Tibial artery (tissue), 4 donors: Measurements from ENCODE around the gene CYLD.
A peak's percentile ranks its signal among the peaks of the same experiment; 100 is the strongest.

ENCODE experiments used
- DNase-seq, 2 donors: peaks; one replicate each; pipeline ENCODE4 v3.0.0-alpha.2; 2019
- H3K27ac ChIP-seq, 2 donors: fragments of 200-600 bp; sonication (generic) in 1 of 2; 1 replicate in 1 of 2; 2 replicates in 1 of 2; pipeline ENCODE4 v1.5.1; 2018 to 2019; ENCODE audit warnings: mild to moderate bottlenecking in 1 of 2
- H3K27me3 ChIP-seq, 2 donors: fragments of 200-600 bp; sonication (generic) in 1 of 2; one replicate each; pipeline versions ENCODE4 v1.5.1 to v1.6.0; 2016 to 2019
- H3K36me3 ChIP-seq, 3 donors: fragments of 200-600 bp; sonication (generic) in 2 of 3; one replicate each; pipeline ENCODE4 v1.5.1; 2016 to 2019; ENCODE audit warnings: mild to moderate bottlenecking in 2 of 3
- H3K4me1 ChIP-seq, 4 donors: fragments of 200-600 bp; sonication (generic) in 2 of 4; 1 replicate in 3 of 4; 2 replicates in 1 of 4; pipeline ENCODE4 v1.5.1; 2016 to 2019
- H3K4me3 ChIP-seq, 2 donors: fragments of 200-600 bp; sonication (generic) in 1 of 2; 1 replicate in 1 of 2; 2 replicates in 1 of 2; pipeline ENCODE4 v1.5.1; 2018 to 2019; ENCODE audit warnings: mild to moderate bottlenecking in 2 of 2
- H3K9me3 ChIP-seq, 3 donors: fragments of 200-600 bp; sonication (generic) in 1 of 3; one replicate each; pipeline ENCODE4 v1.5.1; 2016 to 2019
- intact Hi-C: fragments of 100-400 bp; cut with DNase I; formaldehyde crosslinking; loops from one replicate; pipeline ENCODE4 v1.15.0; 2023; ENCODE audit warnings: low total_unique reads
- TF ChIP-seq, protein P1 (sequence below), 2 experiments: fragments of 200-600 bp in 1 of 2; fragments of 450-650 bp in 1 of 2; IDR thresholded peaks; one replicate each; pipeline ENCODE4 v1.5.1; 2017 to 2019; ENCODE audit warnings: antibody characterized with exemption in 2 of 2, mild to moderate bottlenecking in 1 of 2, moderate library complexity in 1 of 2

Gene CYLD

DNA sequence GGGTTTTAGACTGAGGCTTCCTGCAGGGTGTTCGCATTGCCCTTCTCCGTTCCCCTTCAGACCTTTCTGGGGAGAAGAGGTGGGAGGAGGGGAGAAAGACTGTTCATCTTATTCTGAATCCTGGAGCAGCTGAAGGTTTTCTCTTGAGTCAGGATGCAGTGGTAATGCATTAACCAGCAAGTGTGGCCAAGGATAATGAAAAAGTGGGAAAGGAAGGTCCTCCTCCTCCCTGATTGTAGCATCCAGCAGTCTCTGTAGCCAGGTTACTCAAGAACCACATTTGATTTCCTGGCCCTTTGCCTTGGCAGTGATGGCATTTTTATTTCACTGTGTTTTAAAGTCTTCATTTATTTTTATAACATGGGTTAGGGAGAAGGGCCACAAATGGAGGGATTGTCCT, 59.1 kb downstream of the CYLD start:
- DNase-seq: no peak
- H3K36me3 ChIP-seq: peaks cover 14 to 32% (median 26%) of the 10 kb centered on the region in 3 donors
- no peak overlapping the region for H3K4me3 ChIP-seq
- TF ChIP-seq, protein P1, sequence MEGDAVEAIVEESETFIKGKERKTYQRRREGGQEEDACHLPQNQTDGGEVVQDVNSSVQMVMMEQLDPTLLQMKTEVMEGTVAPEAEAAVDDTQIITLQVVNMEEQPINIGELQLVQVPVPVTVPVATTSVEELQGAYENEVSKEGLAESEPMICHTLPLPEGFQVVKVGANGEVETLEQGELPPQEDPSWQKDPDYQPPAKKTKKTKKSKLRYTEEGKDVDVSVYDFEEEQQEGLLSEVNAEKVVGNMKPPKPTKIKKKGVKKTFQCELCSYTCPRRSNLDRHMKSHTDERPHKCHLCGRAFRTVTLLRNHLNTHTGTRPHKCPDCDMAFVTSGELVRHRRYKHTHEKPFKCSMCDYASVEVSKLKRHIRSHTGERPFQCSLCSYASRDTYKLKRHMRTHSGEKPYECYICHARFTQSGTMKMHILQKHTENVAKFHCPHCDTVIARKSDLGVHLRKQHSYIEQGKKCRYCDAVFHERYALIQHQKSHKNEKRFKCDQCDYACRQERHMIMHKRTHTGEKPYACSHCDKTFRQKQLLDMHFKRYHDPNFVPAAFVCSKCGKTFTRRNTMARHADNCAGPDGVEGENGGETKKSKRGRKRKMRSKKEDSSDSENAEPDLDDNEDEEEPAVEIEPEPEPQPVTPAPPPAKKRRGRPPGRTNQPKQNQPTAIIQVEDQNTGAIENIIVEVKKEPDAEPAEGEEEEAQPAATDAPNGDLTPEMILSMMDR (IDR thresholded peaks at IDR 0.05): no peak
- peaks cover 0 to 5% (median 2%) of the 10 kb centered on the region in 4 donors for H3K4me1 ChIP-seq
- H3K27me3 ChIP-seq: no peaks in the 10 kb centered on the region
- intact Hi-C loops: no loop called here
- no peak overlapping the region for H3K27ac ChIP-seq
- no peaks in the 10 kb centered on the region for H3K9me3 ChIP-seq

DNA sequence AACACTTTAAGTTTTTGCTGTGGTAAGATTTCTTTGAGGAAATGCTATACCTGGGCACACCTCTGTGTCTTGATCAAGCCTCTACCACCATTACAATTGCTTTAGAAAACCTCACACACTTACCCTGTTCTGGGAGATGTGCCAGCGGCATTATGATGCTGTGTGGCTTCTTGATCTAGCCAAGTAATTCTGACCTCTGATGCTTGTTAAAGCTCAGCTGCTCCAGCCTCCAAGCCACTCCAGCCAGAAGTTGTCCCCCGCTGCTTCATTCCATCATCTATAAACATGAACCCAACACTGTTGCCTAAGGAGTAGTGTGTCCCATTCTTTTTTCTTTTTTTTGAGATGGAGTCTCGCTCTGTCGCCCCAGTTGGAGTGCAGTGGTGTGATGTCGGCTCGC, 60.1 kb downstream of the CYLD start:
- DNase-seq: no peak
- intact Hi-C loops: no loop called here
- Histone ChIP-seq H3K36me3 (peaks cover 7 to 24% (median 17%) of the 10 kb centered on the region in 3 donors), H3K4me1 (peaks cover 0 to 7% (median 2%) of the 10 kb centered on the region in 4 donors), H3K9me3 (no peaks in the 10 kb centered on the region), H3K27ac (no peak overlapping the region), H3K4me3 (no peak overlapping the region), H3K27me3 (no peaks in the 10 kb centered on the region)
- TF ChIP-seq, protein P1 (IDR thresholded peaks at IDR 0.05): no peak

- intact Hi-C loops: no loop called here
- Histone ChIP-seq H3K4me3 (no peak overlapping the region), H3K27me3 (no peaks in the 10 kb centered on the region), H3K4me1 (peaks cover 0 to 7% (median 2%) of the 10 kb centered on the region in 4 donors), H3K36me3 (peaks cover 7 to 15% (median 13%) of the 10 kb centered on the region in 3 donors), H3K9me3 (no peaks in the 10 kb centered on the region), H3K27ac (no peak overlapping the region)
- TF ChIP-seq, protein P1 (IDR thresholded peaks at IDR 0.05): no peak
- no peak for DNase-seq
Measured at GRCh38 chr16:50802961-50803360, 61.1 kb downstream of the CYLD start.

DNA sequence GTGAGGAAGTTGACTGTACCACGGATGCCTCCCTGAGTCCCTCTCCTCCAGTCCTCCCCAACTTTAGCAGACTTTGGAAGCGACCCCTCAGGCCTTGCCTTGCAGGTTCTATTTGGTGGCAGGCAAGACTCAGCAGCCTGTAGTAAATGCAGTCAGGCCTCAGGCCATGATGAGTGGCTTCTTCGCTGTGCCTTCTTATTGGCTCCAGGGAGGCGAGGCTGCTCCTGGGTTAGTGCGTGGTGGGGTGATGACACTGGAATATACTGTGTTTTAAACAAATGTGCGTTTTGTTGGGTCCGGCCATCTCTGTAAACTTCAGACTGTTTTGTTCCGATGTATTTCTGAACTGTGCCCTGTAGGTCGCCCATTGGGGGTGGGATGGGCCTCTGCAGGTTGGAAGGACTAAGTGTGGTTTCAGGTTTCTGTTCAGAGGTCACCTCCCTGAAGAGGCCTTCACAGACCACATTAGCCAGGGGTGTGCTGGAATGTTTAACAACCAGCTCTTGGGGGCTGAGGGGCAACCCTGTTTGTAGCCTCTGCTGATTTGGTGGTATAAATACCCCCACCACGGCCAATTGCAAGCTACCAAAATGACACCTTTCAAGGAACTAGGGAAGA, 62.5 kb downstream of the CYLD start:
- Histone ChIP-seq H3K4me1 (peaks cover 0 to 7% (median 2%) of the 10 kb centered on the region in 4 donors), H3K9me3 (no peaks in the 10 kb centered on the region), H3K36me3 (peaks cover 0 to 5% (median 0%) of the 10 kb centered on the region in 3 donors), H3K27ac (no peak overlapping the region), H3K4me3 (no peak overlapping the region), H3K27me3 (no peaks in the 10 kb centered on the region)
- TF ChIP-seq, protein P1 (IDR thresholded peaks at IDR 0.05): no peak
- DNase-seq: no peak
- intact Hi-C loops: no loop called here

DNA sequence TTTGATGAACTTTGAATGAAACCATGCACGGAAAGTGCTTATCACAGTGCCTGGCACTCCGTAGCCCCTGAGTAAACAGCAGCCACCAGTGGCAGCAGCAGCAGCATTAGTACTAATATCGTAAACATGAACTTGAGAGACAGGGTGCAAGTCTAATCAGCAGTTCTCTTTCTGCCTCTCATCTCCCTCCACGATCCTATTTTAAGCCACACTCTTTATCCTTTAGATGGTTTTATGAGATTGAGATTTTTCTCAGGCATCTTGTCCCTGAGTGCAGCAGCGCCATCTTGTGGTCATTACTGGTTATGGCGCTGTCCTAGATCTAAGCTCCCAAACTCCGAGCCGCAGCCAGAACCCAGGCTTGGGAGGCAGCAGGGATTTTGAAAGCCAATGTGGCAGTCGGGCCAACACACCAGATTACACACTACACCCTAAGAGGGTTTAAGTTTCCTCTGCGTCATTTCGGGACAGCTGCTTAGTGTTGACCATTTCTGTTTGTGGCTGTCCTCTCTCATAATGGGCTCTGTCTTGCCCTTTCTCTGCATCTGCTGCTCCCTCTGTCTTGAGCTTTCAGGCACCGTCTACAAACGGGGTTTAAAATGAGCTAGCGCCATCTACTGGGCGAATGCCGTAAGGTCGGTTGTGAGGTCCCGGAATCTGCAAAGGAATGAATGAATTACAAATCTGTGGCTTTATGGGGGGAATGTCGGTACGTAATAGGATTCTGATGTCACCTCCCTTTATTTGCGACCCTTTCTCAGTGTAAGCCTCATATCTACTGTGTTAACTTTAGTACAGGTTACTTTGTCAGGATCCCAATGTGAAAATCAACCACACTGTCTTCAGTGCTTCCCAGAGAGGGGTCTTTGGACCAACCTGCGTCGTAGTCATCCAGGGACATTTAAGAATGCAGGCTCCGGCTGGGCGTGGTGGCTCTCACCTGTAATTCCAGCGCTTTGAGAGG, 64.5 kb downstream of the CYLD start:
- DNase-seq: peak; percentile 86 to 89
- H3K27me3 ChIP-seq: no peaks in the 10 kb centered on the region
- peak overlapping the region in 1 of 2 donors; percentile 40 for H3K27ac ChIP-seq
- intact Hi-C loops: loop anchor here (5.0 kb wide), 1 partner anchor 139 kb away; no protein-coding TSS in a partner anchor
- H3K36me3 ChIP-seq: no peaks in the 10 kb centered on the region
- TF ChIP-seq, protein P1 (IDR thresholded peaks at IDR 0.05): peak; percentile 90 to 92
- H3K9me3 ChIP-seq: no peaks in the 10 kb centered on the region
- peaks cover 0 to 7% (median 2%) of the 10 kb centered on the region in 4 donors for H3K4me1 ChIP-seq
- H3K4me3 ChIP-seq: peak overlapping the region; percentile 32 to 42
